ENCODE data around the gene RCBTB2.

DNA sequence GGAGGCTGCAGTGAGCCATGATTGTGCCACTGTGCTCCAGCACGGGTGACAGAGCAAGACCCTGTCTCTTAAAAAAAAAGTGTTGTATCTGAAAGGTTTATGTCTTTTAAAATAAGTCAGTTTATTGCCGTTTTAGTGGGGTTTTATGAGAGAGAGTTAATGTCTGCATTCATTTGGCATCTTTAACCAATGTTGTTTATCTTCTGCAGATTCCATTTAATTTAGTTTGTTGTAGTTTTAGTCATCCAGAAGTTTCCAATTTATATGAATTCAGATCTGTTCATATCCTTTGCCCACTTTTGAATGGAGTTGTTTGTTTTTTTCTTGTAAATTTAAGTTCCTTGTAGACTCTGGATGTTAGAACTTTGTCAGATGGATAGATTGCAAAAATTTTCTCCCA, 83.2 kb downstream of the RCBTB2 start:
- no peak for TF ChIP-seq EZH2 (IDR thresholded peaks at IDR 0.05; ENCODE audit: borderline replicate concordance, low read length)
- TF ChIP-seq, protein P1, sequence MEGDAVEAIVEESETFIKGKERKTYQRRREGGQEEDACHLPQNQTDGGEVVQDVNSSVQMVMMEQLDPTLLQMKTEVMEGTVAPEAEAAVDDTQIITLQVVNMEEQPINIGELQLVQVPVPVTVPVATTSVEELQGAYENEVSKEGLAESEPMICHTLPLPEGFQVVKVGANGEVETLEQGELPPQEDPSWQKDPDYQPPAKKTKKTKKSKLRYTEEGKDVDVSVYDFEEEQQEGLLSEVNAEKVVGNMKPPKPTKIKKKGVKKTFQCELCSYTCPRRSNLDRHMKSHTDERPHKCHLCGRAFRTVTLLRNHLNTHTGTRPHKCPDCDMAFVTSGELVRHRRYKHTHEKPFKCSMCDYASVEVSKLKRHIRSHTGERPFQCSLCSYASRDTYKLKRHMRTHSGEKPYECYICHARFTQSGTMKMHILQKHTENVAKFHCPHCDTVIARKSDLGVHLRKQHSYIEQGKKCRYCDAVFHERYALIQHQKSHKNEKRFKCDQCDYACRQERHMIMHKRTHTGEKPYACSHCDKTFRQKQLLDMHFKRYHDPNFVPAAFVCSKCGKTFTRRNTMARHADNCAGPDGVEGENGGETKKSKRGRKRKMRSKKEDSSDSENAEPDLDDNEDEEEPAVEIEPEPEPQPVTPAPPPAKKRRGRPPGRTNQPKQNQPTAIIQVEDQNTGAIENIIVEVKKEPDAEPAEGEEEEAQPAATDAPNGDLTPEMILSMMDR (IDR thresholded peaks at IDR 0.05; ENCODE audit: low read length) = no peak

Data from OCI-LY1 (cell line).